K562 (cell line): ENCODE data around the gene VPS9D1. TPM values are rescaled to one million over a fixed set of nuclear protein-coding genes. Genes with fewer than 3 reads are reported as not detected.
"Not testable (repeated sequence)": the region's sequence is repeated elsewhere in the genome, so short reads cannot be mapped to it uniquely, and the experiment has no call there.

Experiments
- ATAC-seq: fragments of 200-7000 bp; cut with Tn5 transposase; 3 replicates; pipeline ENCODE4 v1.9.1; 2020; ENCODE audit warnings: moderate library complexity
- BruUV-seq: library from RNA; stranded (reverse); fragments of 400-500 nt; replicated peaks from 2 replicates; lab custom pipeline; 2021; lab: Mats Ljungman, UMichigan
- CTCF ChIA-PET: fragments of 300-600 bp; formaldehyde crosslinking; extraction: SDS; loops from one replicate; lab custom pipeline; 2021; ENCODE audit warnings: low intra/inter-chr PET ratio; lab: Yijun Ruan, JAX
- POLR2A ChIA-PET: fragments of 300-600, 350-650 bp; sonication (Branson Sonifier 250); formaldehyde crosslinking; extraction: SDS; loops from one replicate; lab custom pipeline; 2021; ENCODE audit warnings: antibody characterized with exemption, inconsistent platforms; lab: Yijun Ruan, JAX
- DNase-seq, 4 experiments: peaks; one replicate each; pipeline versions ENCODE4 v3.0.0 to v3.0.0-alpha.2; 2011 to 2018; ENCODE audit warnings: low spot score in 3 of 4, mixed read lengths in 3 of 4; ENCODE audit errors: extremely low read depth in 1 of 4
- FAIRE-seq: peaks from 2 replicates; lab custom pipeline; 2011; peaks lifted over from hg19 to GRCh38; lab: Jason Lieb, UNC
- H2AFZ ChIP-seq: 2 replicates; pipeline ENCODE4 v1.6.0; 2011; ENCODE audit warnings: low read depth, low read length, control low read depth, inconsistent platforms
- H3K27ac ChIP-seq: fragments of 200-600 bp; 3 replicates; pipeline ENCODE4 v1.8.0; 2011; ENCODE audit warnings: low read depth, mild to moderate bottlenecking, control low read depth, inconsistent platforms, low read length, moderate library complexity, mixed read lengths; ENCODE audit errors: extremely low read depth
- H3K27me3 ChIP-seq, 2 experiments: fragments of 300-600 bp in 1 of 2; 2 replicates in 1 of 2; 3 replicates in 1 of 2; pipeline versions ENCODE4 v1.6.0 to v1.8.0; 2011; ENCODE audit warnings: inconsistent platforms in 2 of 2, low read length in 2 of 2, mild to moderate bottlenecking in 1 of 2, mixed read lengths in 1 of 2, moderate library complexity in 1 of 2; ENCODE audit not compliant: control insufficient read depth in 2 of 2, insufficient read depth in 2 of 2
- H3K36me3 ChIP-seq: fragments of 300-600 bp; 3 replicates; pipeline ENCODE4 v1.8.0; 2011; ENCODE audit warnings: mild to moderate bottlenecking, low read length, inconsistent platforms; ENCODE audit not compliant: control insufficient read depth, insufficient read depth
- H3K4me1 ChIP-seq, 2 experiments: fragments of 200-600 bp in 1 of 2; replicated peaks in 1 of 2; 2 replicates in 1 of 2; 3 replicates in 1 of 2; pipeline versions ENCODE4 v1.5.1 to v1.8.0; 2011; ENCODE audit warnings: inconsistent platforms in 2 of 2, low read length in 2 of 2, mild to moderate bottlenecking in 1 of 2, mixed read lengths in 1 of 2, moderate library complexity in 1 of 2; ENCODE audit not compliant: control insufficient read depth in 2 of 2, insufficient read depth in 2 of 2
- H3K4me2 ChIP-seq: 2 replicates; pipeline ENCODE4 v1.6.1; 2011; ENCODE audit warnings: low read length, control low read depth, inconsistent platforms, mixed read lengths; ENCODE audit not compliant: insufficient read depth
- H3K4me3 ChIP-seq: fragments of 200-600 bp; sonication (generic), shearing (Covaris generic); 2 replicates; pipeline ENCODE4 v1.5.1; 2016; ENCODE audit warnings: control low read depth, inconsistent platforms
- H3K79me2 ChIP-seq: fragments of 200-600 bp; 3 replicates; pipeline ENCODE4 v1.8.0; 2011; ENCODE audit warnings: low read length, inconsistent platforms; ENCODE audit not compliant: control insufficient read depth, insufficient read depth
- H3K9ac ChIP-seq, 2 experiments: 2 replicates each; pipeline versions ENCODE4 v1.6.0 to v1.6.1; 2011; ENCODE audit warnings: low read depth in 2 of 2, low read length in 2 of 2, control low read depth in 1 of 2, inconsistent platforms in 1 of 2, mild to moderate bottlenecking in 1 of 2, mixed read lengths in 1 of 2; ENCODE audit not compliant: insufficient read depth in 1 of 2
- H3K9me1 ChIP-seq: one replicate; pipeline ENCODE4 v1.6.0; 2011; ENCODE audit warnings: inconsistent platforms, mild to moderate bottlenecking, low read length, moderate library complexity; ENCODE audit not compliant: control insufficient read depth, insufficient read depth
- H3K9me3 ChIP-seq: replicated peaks from 2 replicates; pipeline ENCODE4 v1.5.1; 2011; ENCODE audit warnings: low read depth, low read length, inconsistent platforms; ENCODE audit not compliant: control insufficient read depth, insufficient read depth
- H4K20me1 ChIP-seq: replicated peaks from 2 replicates; pipeline ENCODE4 v1.6.1; 2011; ENCODE audit warnings: low read length, inconsistent platforms, mixed read lengths; ENCODE audit not compliant: control insufficient read depth, insufficient read depth
- HOMEZ ChIP-seq: fragments of 250-450 bp; sonication (Bioruptor Pico); IDR thresholded peaks from 2 replicates; pipeline ENCODE4 v1.4.0; 2020; ENCODE audit warnings: mild to moderate bottlenecking, moderate library complexity
- ZNF3 ChIP-seq: fragments of 250-450 bp; sonication (Bioruptor Pico); IDR thresholded peaks from 2 replicates; pipeline ENCODE4 v1.5.0; 2021; ENCODE audit warnings: mild to moderate bottlenecking, moderate library complexity
- WGBS: fragments of 100-300 bp; shearing (Covaris generic); methylation state at CpG from one replicate; pipeline ENCODE4 v1.1.6; 2016; ENCODE audit warnings: low coverage, mixed read lengths; ENCODE audit not compliant: insufficient coverage; ENCODE audit errors: missing lambda C conversion rate; 5-methylcytosine and 5-hydroxymethylcytosine counted together
- in situ Hi-C: fragments of 300-500 bp; cut with MboI; formaldehyde crosslinking; loops from 4 replicates; pipeline ENCODE4 v1.15.0; 2018; ENCODE audit warnings: inconsistent platforms, mixed read lengths
- intact Hi-C: fragments of 100-400 bp; cut with micrococcal nuclease; formaldehyde crosslinking; loops from 2 replicates; pipeline ENCODE4 v1.14.2; 2022
- polyA plus RNA-seq, 8 experiments: library from polyadenylated mRNA; depleted of rRNA in 4 of 8; stranded (reverse) in 5 of 8; unstranded in 3 of 8; fragments of >200 nt; fragmentation: Nextera tagmentation in 2 of 8; fragmentation: Illumina TruSeq in 1 of 8; extraction: Ambion mirVana in 2 of 8; extraction: Trizol in 1 of 8; gene quantifications; 2 replicates each; pipeline versions ENCODE4 v1.2.1 to v1.2.3, GENCODE V29; 2011 to 2014; ENCODE audit warnings: inconsistent platforms in 1 of 8, missing spikeins in 1 of 8
- total RNA-seq, 7 experiments: library from RNA; depleted of rRNA in 6 of 7; stranded (reverse); fragments of >200 nt in 6 of 7; fragmentation: Illumina TruSeq in 2 of 7; extraction: Trizol in 2 of 7; gene quantifications; 2 replicates each; pipeline versions ENCODE4 v1.2.1 to v1.2.3, GENCODE V29; 2011 to 2021; ENCODE audit warnings: low replicate concordance in 1 of 7

Gene VPS9D1
- total and polyA plus RNA-seq, 9 of the 15 experiments (the other 6 are each of a cell fraction or from before 2014, with no cell fraction given) = 0.33 to 3.1 (median 1.1) TPM

- no peak for TF ChIP-seq HOMEZ
- no peak for TF ChIP-seq ZNF3 (CRISPR knock-in tag)
These were observed 25.4 kb downstream of the VPS9D1 start (continued) for GRCh38 chr16:89695086-89695874.

DNA sequence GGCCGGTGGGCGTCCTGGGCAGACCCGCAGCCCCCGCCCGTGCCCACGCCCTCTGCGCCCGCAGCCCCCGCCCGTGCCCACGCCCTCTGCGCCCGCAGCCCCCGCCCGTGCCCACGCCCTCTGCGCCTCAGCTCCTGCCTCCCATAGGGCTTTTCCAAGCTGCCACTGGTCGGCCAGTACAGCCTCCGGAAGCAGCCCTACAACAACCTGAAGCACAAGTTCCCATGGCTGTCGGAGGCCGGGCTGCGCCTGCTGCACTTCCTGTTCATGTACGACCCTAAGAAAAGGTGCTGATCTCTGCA, 26.0 kb downstream of the VPS9D1 start:
- ATAC-seq, H3K9me3 ChIP-seq, FAIRE-seq, H3K27me3 ChIP-seq, H3K27ac ChIP-seq, in situ Hi-C loops, H3K79me2 ChIP-seq, H3K9ac ChIP-seq, CTCF ChIA-PET, H3K4me2 ChIP-seq, H3K4me3 ChIP-seq, BruUV-seq, intact Hi-C loops, DNase-seq, H4K20me1 ChIP-seq, H2AFZ ChIP-seq: not testable (repeated sequence)
- Histone ChIP-seq H3K4me1 (peaks cover 1 to 56% of the 10 kb centered on the region in 2 experiments; a peak in 4 of 5 replicates), H3K36me3 (peaks cover 79% of the 10 kb centered on the region), H3K9me1 (peaks cover 11% of the 10 kb centered on the region)
- POLR2A ChIA-PET = interaction anchor here (0.6 to 1.5 kb wide), 3 partner anchors 8 to 11 kb away, joined by 3 to 8 read pairs (median 3); partner anchors contain the start of gene CDK10
- 85% methylated on average over 6 of the region's 23 CpGs for WGBS
